Spleen (tissue), 11 donors: ENCODE results near the gene PIK3R3. TPM values are rescaled to one million over a fixed set of nuclear protein-coding genes. Genes with fewer than 3 reads are reported as not detected.
A peak's percentile ranks its signal among the peaks of the same experiment; 100 is the strongest.

Experiments
- DNase-seq: peaks from one replicate; pipeline ENCODE4 v3.0.0-alpha.2; 2020
- H3K27ac ChIP-seq, 8 donors: fragments of 200-600 bp; sonication (generic) in 7 of 8; 1 replicate in 4 of 8; 2 replicates in 4 of 8; pipeline versions ENCODE4 v1.5.0 to v1.8.0; 2016 to 2021; ENCODE audit warnings: inconsistent platforms in 4 of 8, mild to moderate bottlenecking in 4 of 8, moderate library complexity in 1 of 8
- H3K27me3 ChIP-seq, 7 donors: fragments of 200-600 bp; sonication (generic) in 6 of 7; replicated peaks in 1 of 7; 1 replicate in 4 of 7; 2 replicates in 3 of 7; pipeline versions ENCODE4 v1.5.0 to v1.8.0; 2016 to 2021; ENCODE audit warnings: inconsistent platforms in 3 of 7, mild to moderate bottlenecking in 1 of 7
- H3K36me3 ChIP-seq, 6 donors: fragments of 200-600 bp; sonication (generic) in 5 of 6; 1 replicate in 4 of 6; 2 replicates in 2 of 6; pipeline versions ENCODE4 v1.5.0 to v1.8.0; 2016 to 2021; ENCODE audit warnings: inconsistent platforms in 2 of 6
- H3K4me1 ChIP-seq, 6 donors: fragments of 200-600 bp; sonication (generic) in 5 of 6; 1 replicate in 3 of 6; 2 replicates in 3 of 6; pipeline versions ENCODE4 v1.5.0 to v1.8.0; 2016 to 2021; ENCODE audit warnings: inconsistent platforms in 3 of 6
- H3K4me3 ChIP-seq, 8 donors: fragments of 200-600 bp; sonication (generic) in 7 of 8; 1 replicate in 4 of 8; 2 replicates in 4 of 8; pipeline versions ENCODE4 v1.5.0 to v1.8.0; 2016 to 2021; ENCODE audit warnings: inconsistent platforms in 4 of 8, mild to moderate bottlenecking in 4 of 8, moderate library complexity in 2 of 8
- H3K9me3 ChIP-seq, 8 donors: fragments of 200-600 bp; sonication (generic) in 7 of 8; 1 replicate in 4 of 8; 2 replicates in 4 of 8; pipeline versions ENCODE4 v1.5.0 to v1.8.0; 2016 to 2021; ENCODE audit warnings: inconsistent platforms in 4 of 8
- POLR2A ChIP-seq, 3 donors: fragments of 450-650 bp; IDR thresholded peaks; one replicate each; pipeline ENCODE4 v1.5.1; 2017; ENCODE audit warnings: antibody characterized with exemption in 3 of 3, mild to moderate bottlenecking in 1 of 3
- POLR2AphosphoS5 ChIP-seq, 3 donors: sonication (generic); formaldehyde crosslinking; IDR thresholded peaks; one replicate each; pipeline ENCODE4 v1.5.1; 2017; ENCODE audit warnings: antibody characterized with exemption in 3 of 3
- WGBS, 5 donors: extraction: QIAGEN DNeasy Blood & Tissue Kit in 3 of 5; methylation state at CpG; one replicate each; pipeline versions ENCODE4 v1.1.5 to v1.1.7; 2013 to 2018; 5-methylcytosine and 5-hydroxymethylcytosine counted together
- intact Hi-C: fragments of 100-400 bp; cut with DNase I; formaldehyde crosslinking; loops from one replicate; pipeline ENCODE4 v1.15.0; 2023; ENCODE audit warnings: low total_unique reads
- polyA plus RNA-seq, 3 donors: library from polyadenylated mRNA; stranded (reverse); fragments of 200-250 nt; gene quantifications; one replicate each; pipeline ENCODE4 v1.2.1, GENCODE V29; 2013
- total RNA-seq, 7 donors: library from RNA; depleted of rRNA in 3 of 7; stranded (reverse); fragments of >200 nt in 3 of 7; fragmentation: NEBNext Ultra II Directional in 4 of 7; extraction: Animal tissue kit (Norgen Biotek cat#: 25700) in 4 of 7; gene quantifications; one replicate each; pipeline versions ENCODE4 v1.1.0 to v1.2.1, GENCODE V29; 2016 to 2021
- TF ChIP-seq, protein P1 (sequence below), 11 experiments: fragments of 200-600 bp in 7 of 11; fragments of 450-650 bp in 4 of 11; sonication (generic) in 4 of 11; IDR thresholded peaks in 8 of 11; conservative IDR thresholded peaks in 3 of 11; 1 replicate in 7 of 11; 2 replicates in 4 of 11; pipeline versions ENCODE4 v1.4.0 to v1.8.0; 2016 to 2021; ENCODE audit warnings: antibody characterized with exemption in 11 of 11, inconsistent platforms in 4 of 11, mild to moderate bottlenecking in 1 of 11
- donor health status: healthy with polysubstance abuse.
- donor health status: DM: no; HTN: no; CAD: no; lungs with moderate emphysema.
- donor health status: DM: no; HTN: no; CAD: no.
- donor health status: Bipolar disorder and iron deficiency.
- donor health status: healthy.
- donor health status: DM: no; HTN: no; CAD: no.
- donor health status: DM: yes; HTN: yes; CAD: no.

The PIK3R3 gene
- total and polyA plus RNA-seq, 10 donors: 3.1 to 45.9 (median 23.9) TPM

DNA sequence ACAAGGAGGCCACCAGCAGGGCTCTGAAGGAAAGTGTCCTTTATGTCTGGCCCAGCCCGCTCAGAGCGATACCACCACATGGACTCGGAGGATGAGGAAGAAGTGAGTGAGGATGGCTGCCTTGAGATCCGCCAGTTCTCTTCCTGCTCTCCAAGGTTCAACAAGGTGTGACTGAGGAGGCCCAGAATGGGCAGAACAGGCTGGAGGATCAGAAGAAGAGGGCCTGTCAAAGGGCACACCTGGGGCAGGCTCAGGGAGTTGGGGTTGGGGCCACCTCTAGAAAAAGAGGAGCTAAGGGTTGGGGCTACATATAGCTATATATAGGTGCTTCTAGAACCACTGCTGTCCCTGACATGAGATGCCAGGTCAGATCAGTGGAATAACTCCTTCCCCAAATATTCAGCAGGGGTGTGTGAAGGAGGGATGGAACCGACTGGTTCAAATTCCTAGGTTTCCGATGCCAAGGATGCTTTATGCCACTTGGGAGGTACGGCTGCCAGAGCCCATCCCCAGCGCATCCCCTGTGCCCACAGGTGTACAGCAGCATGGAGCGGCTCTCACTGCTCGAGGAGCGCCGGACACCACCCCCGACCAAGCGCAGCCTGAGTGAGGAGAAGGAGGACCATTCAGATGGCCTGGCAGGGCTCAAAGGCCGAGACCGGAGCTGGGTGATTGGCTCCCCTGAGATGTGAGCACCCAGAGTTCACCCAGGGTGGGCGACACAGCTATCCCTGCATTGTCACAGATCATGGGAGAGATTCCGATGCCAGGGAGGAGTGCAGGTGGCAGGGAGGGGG lies 102.2 kb downstream of the PIK3R3 start:
- no peak overlapping the region for H3K4me3 ChIP-seq
- H3K27me3 ChIP-seq: no peaks in the 10 kb centered on the region
- no peaks in the 10 kb centered on the region for H3K4me1 ChIP-seq
- intact Hi-C loops: no loop called here
- H3K9me3 ChIP-seq: no peaks in the 10 kb centered on the region
- no peak overlapping the region for H3K27ac ChIP-seq
- peaks cover 0 to 88% (median 8%) of the 10 kb centered on the region in 6 donors for H3K36me3 ChIP-seq
- WGBS, 5 donors: 94 to 98% (median 96%) methylated on average over 18 of the region's 18 CpGs
- DNase-seq: no peak
- TF ChIP-seq POLR2A (IDR thresholded peaks at IDR 0.05) (no peak), POLR2AphosphoS5 (IDR thresholded peaks at IDR 0.05) (peak in 1 of 3 donors; percentile 32)
- TF ChIP-seq, protein P1, sequence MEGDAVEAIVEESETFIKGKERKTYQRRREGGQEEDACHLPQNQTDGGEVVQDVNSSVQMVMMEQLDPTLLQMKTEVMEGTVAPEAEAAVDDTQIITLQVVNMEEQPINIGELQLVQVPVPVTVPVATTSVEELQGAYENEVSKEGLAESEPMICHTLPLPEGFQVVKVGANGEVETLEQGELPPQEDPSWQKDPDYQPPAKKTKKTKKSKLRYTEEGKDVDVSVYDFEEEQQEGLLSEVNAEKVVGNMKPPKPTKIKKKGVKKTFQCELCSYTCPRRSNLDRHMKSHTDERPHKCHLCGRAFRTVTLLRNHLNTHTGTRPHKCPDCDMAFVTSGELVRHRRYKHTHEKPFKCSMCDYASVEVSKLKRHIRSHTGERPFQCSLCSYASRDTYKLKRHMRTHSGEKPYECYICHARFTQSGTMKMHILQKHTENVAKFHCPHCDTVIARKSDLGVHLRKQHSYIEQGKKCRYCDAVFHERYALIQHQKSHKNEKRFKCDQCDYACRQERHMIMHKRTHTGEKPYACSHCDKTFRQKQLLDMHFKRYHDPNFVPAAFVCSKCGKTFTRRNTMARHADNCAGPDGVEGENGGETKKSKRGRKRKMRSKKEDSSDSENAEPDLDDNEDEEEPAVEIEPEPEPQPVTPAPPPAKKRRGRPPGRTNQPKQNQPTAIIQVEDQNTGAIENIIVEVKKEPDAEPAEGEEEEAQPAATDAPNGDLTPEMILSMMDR (IDR thresholded peaks at IDR 0.05 in 8 of 11, conservative IDR thresholded peaks at IDR 0.05 in 3 of 11): no peak

GRCh38 chr1:46027788-46028573 lies 104.4 kb downstream of the PIK3R3 start:
- Histone ChIP-seq H3K27ac (no peak overlapping the region), H3K27me3 (no peaks in the 10 kb centered on the region), H3K36me3 (peaks cover 0 to 88% (median 19%) of the 10 kb centered on the region in 6 donors), H3K4me3 (no peak overlapping the region), H3K9me3 (no peaks in the 10 kb centered on the region), H3K4me1 (no peaks in the 10 kb centered on the region)
- intact Hi-C loops: no loop called here
- TF ChIP-seq POLR2AphosphoS5 (IDR thresholded peaks at IDR 0.05) (no peak), POLR2A (IDR thresholded peaks at IDR 0.05) (no peak)
- TF ChIP-seq, protein P1 (IDR thresholded peaks at IDR 0.05 in 8 of 11, conservative IDR thresholded peaks at IDR 0.05 in 3 of 11): no peak
- WGBS, 5 donors: 93 to 98% (median 95%) methylated on average over 7 to 8 of the region's 8 CpGs
- no peak for DNase-seq

DNA sequence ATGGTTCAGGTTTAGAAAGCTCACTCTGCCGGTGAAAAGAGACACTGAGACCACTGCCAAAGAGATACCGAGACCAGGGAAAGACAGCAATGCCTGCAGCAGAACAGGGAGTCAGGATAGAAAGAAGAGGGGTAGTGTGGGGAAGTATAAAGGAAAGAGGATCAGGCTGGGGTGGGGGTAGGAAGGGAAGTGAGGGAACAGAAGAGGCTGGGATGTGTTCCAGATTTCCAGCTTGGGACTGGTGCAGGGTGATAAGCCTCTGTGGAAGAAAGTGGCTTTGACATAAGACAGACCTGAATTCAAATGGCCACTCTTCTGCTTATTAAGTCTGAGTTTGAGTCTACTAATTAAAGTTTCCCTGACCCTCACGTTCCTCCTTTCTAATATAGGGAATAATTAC lies 105.9 kb downstream of the PIK3R3 start:
- DNase-seq: no peak
- H3K27me3 ChIP-seq: no peaks in the 10 kb centered on the region
- H3K4me1 ChIP-seq: no peaks in the 10 kb centered on the region
- H3K4me3 ChIP-seq: no peak overlapping the region
- intact Hi-C loops: no loop called here
- 94 to 98% (median 94%) methylated on average over 3 of the region's 3 CpGs for WGBS, 5 donors
- no peak overlapping the region for H3K27ac ChIP-seq
- no peak for TF ChIP-seq POLR2A (IDR thresholded peaks at IDR 0.05)
- no peak for TF ChIP-seq POLR2AphosphoS5 (IDR thresholded peaks at IDR 0.05)
- TF ChIP-seq, protein P1 (IDR thresholded peaks at IDR 0.05 in 8 of 11, conservative IDR thresholded peaks at IDR 0.05 in 3 of 11): no peak
- peaks cover 0 to 87% (median 23%) of the 10 kb centered on the region in 6 donors for H3K36me3 ChIP-seq
- no peaks in the 10 kb centered on the region for H3K9me3 ChIP-seq
